Left lung (tissue), 10 donors: ENCODE results near the gene TMEM271. TPM values are rescaled to one million over a fixed set of nuclear protein-coding genes. Genes with fewer than 3 reads are reported as not detected.

Experiments
- ATAC-seq: fragments of 200-7000 bp; cut with Tn5 transposase; one replicate; pipeline ENCODE4 v1.9.1; 2020; ENCODE audit warnings: moderate library complexity
- DNase-seq, 4 donors: peaks; one replicate each; pipeline ENCODE4 v3.0.0-alpha.2; 2013 to 2020
- H3K27ac ChIP-seq, 2 donors: fragments of 200-600 bp; sonication (generic) in 1 of 2; one replicate each; pipeline versions ENCODE4 v1.5.0 to v1.8.0; 2020 to 2021
- H3K27me3 ChIP-seq, 2 donors: fragments of 200-600 bp; sonication (generic) in 1 of 2; one replicate each; pipeline versions ENCODE4 v1.5.0 to v1.8.0; 2020 to 2021
- H3K36me3 ChIP-seq, 2 donors: fragments of 200-600 bp; sonication (generic) in 1 of 2; one replicate each; pipeline versions ENCODE4 v1.5.0 to v1.8.0; 2020 to 2021
- H3K4me1 ChIP-seq, 2 donors: fragments of 200-600 bp; one replicate each; pipeline ENCODE4 v1.8.0; 2021
- H3K4me3 ChIP-seq, 2 donors: fragments of 200-600 bp; sonication (generic) in 1 of 2; one replicate each; pipeline versions ENCODE4 v1.5.0 to v1.8.0; 2020 to 2021; ENCODE audit warnings: mild to moderate bottlenecking in 1 of 2
- H3K9me3 ChIP-seq, 2 donors: fragments of 200-600 bp; sonication (generic) in 1 of 2; one replicate each; pipeline versions ENCODE4 v1.5.0 to v1.8.0; 2020 to 2021
- CTCF ChIP-seq, 2 donors: fragments of 200-600 bp; sonication (generic) in 1 of 2; IDR thresholded peaks; one replicate each; pipeline versions ENCODE4 v1.5.0 to v1.8.0; 2021; ENCODE audit warnings: antibody characterized with exemption in 2 of 2
- intact Hi-C, 2 donors: fragments of 100-400 bp; cut with DNase I; formaldehyde crosslinking; loops; one replicate each; pipeline versions ENCODE4 v1.11.2 to v1.14.2; 2022
- polyA plus RNA-seq, 6 donors: library from polyadenylated mRNA; unstranded; fragments of 120-200 nt; gene quantifications; one replicate each; pipeline ENCODE4 v1.2.1, GENCODE V29; 2013; ENCODE audit not compliant: insufficient read length in 6 of 6
- total RNA-seq, 2 donors: library from RNA; stranded (reverse); fragmentation: NEBNext Ultra II Directional; extraction: Animal tissue kit (Norgen Biotek cat#: 25700); gene quantifications; one replicate each; pipeline ENCODE4 v1.2.1, GENCODE V29; 2021
- donor health status: DM: no; HTN: yes; CAD: no.
- donor health status: DM: no; HTN: no; CAD: no.

TMEM271 gene
- total and polyA plus RNA-seq, 8 donors, result not detected

DNA sequence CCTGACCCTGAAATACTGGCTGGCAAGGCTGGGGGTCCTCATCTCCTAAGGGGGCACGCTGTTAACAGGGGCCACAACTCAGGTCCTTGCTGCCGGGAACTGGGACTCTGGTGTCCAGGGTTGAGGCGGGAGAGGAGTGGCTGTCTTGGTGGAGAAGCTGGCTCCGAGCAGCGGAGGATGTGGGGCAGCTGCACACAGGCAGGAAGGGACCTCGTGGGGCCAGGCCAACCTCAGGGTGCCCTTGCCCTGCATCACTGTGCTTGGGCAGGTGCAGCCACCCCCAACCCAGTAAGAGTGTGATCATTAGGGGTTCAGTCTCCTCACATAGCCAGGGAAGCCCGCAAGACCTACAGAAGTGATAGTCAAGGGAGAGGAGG is 36.6 kb upstream of the TMEM271 start:
- Histone ChIP-seq H3K27me3 (peaks cover 0 to 39% of the 10 kb centered on the region in 2 donors), H3K9me3 (no peaks in the 10 kb centered on the region), H3K27ac (no peak overlapping the region), H3K4me3 (no peak overlapping the region), H3K36me3 (no peaks in the 10 kb centered on the region), H3K4me1 (no peaks in the 10 kb centered on the region)
- intact Hi-C loops, result no loop called here
- no peak for TF ChIP-seq CTCF (IDR thresholded peaks at IDR 0.05)
- ATAC-seq (no peak), DNase-seq (no peak)

DNA sequence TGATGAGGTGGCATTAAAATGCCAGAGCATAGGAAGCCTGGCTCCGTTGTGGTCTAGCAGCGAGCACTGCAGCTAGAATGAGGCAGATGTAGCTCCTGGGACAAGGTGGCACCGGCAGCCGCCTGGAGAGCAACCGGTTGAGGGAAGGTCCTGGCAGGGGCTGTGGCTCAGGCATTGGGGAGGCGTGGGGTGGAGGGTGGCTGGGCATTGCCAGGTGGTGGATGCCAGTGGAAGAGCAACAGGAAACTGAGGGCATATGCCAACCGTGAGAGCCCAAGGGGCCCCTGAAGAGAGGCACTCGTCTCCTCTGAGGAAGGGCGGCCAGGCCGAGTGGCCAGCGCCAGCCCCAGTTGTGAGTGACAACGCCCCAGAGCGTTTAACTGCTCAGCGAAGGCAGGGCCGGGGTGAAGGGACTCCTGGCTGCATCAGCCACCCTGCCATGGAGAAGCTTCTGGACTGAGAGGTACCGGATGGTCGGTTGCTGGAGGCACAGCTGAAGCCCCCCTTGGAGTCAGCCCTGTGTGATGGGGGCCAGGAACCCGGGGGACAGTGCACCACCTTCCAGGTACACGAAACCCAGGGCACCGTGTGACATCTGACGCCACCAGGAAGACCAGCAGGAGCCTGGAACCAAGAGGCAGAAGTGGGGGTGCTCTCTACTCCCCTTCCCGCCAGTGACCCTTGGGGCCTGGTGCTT is 36.1 kb upstream of the TMEM271 start:
- H3K27ac ChIP-seq, result no peak overlapping the region
- no peaks in the 10 kb centered on the region for H3K4me1 ChIP-seq
- no peaks in the 10 kb centered on the region for H3K36me3 ChIP-seq
- TF ChIP-seq CTCF (IDR thresholded peaks at IDR 0.05), result no peak
- intact Hi-C loops, result no loop called here
- ATAC-seq (no peak), DNase-seq (no peak)
- H3K9me3 ChIP-seq, result no peaks in the 10 kb centered on the region
- H3K4me3 ChIP-seq, result no peak overlapping the region
- peaks cover 0 to 43% of the 10 kb centered on the region in 2 donors for H3K27me3 ChIP-seq

- H3K27ac ChIP-seq, result no peak overlapping the region
- no peaks in the 10 kb centered on the region for H3K9me3 ChIP-seq
- no peak for DNase-seq
- no peaks in the 10 kb centered on the region for H3K4me1 ChIP-seq
- ATAC-seq, result peak; percentile 81
- H3K27me3 ChIP-seq, result peaks cover 0 to 46% of the 10 kb centered on the region in 2 donors
- no peak overlapping the region for H3K4me3 ChIP-seq
- TF ChIP-seq CTCF (IDR thresholded peaks at IDR 0.05), result no peak
- intact Hi-C loops, result no loop called here
- no peaks in the 10 kb centered on the region for H3K36me3 ChIP-seq
Measured at GRCh38 chr4:610411-611261, 34.5 kb upstream of the TMEM271 start.

DNA sequence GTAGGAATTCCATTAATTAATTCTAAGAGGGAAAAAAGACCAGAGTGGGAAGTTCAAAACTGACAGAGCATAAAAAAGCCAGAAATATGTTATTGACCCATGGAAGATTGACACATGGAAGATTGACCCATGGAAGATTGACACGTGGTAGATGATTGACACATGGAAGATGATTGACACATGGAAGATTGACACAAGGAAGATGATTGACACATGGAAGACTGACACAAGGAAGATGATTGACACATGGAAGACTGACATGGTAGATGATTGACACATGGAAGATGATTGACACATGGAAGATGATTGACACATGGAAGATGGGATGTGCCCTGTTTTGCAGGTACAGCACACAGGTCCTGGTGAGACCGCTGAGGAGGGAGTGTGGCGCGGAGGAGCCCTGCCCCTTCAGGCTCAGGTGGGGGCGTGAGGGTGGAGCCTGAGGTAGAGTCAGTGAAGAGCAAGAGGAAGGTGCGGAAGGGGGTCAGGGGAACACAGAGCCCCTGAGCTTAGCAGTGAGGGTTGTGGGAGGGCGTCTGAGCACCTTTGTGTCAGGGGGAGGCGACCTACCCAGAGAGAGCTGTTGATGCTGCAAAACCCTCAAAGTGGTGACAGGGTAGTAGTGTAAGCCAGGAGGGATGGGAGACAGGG is 33.4 kb upstream of the TMEM271 start:
- TF ChIP-seq CTCF (IDR thresholded peaks at IDR 0.05), result no peak
- intact Hi-C loops, result no loop called here
- H3K36me3 ChIP-seq, result no peaks in the 10 kb centered on the region
- no peaks in the 10 kb centered on the region for H3K4me1 ChIP-seq
- DNase-seq, result no peak
- no peak overlapping the region for H3K27ac ChIP-seq
- H3K4me3 ChIP-seq, result no peak overlapping the region
- H3K9me3 ChIP-seq, result no peaks in the 10 kb centered on the region
- ATAC-seq, result no peak
- H3K27me3 ChIP-seq, result peaks cover 0 to 46% of the 10 kb centered on the region in 2 donors

DNA sequence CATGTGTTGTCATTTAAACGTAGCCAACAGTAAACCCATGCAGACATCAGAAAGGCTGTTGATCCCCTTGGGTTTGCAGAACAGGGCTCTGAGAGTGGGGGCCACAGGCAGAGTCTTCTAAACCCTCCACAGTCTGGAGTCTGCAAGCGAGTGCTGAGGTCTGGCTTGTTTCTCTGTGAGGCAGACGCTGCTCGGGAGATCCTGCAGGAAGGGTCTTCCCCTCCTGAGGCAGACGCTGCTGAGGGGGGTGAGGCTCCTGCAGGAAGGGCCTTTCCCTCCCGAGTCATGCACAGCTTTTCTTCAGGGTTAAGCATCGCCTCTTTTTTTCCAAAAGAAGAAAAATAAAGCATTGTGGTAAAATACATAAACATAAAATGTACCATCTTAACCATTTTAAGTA is 32.1 kb upstream of the TMEM271 start:
- ATAC-seq (no peak), DNase-seq (no peak)
- Histone ChIP-seq H3K4me3 (no peak overlapping the region), H3K4me1 (no peaks in the 10 kb centered on the region), H3K9me3 (no peaks in the 10 kb centered on the region), H3K36me3 (no peaks in the 10 kb centered on the region), H3K27me3 (peaks cover 0 to 54% of the 10 kb centered on the region in 2 donors), H3K27ac (no peak overlapping the region)
- intact Hi-C loops, result no loop called here
- no peak for TF ChIP-seq CTCF (IDR thresholded peaks at IDR 0.05)
